ENCODE results near the gene NSUN5. TPM values are rescaled to one million over a fixed set of nuclear protein-coding genes. Genes with fewer than 3 reads are reported as not detected.
"Not testable (repeated sequence)": the region's sequence is repeated elsewhere in the genome, so short reads cannot be mapped to it uniquely, and the experiment has no call there.

Gene NSUN5
- total RNA-seq, 3 donors from 2014 or later: 18.9 to 26.7 (median 21.0) TPM

DNA sequence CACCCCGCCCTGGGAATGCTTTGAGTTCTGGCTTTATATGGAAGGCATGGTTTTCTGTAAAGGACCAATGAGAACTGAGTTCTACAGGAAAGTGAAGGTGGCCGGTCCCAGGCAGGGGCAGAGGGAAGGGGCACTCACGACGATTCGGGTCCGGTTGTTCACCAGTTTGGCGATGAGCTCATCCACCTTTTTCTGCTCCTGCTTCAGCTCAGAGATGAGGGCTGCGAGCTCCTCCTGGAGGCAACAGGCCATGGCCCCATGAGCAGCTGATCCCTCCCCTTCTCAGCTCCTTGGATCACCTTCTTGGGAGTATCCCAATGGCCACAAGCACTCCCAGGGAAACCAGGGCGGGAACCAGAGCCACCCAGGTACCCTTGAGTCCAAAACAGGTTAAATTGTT, 11.4 kb upstream of the NSUN5 start:
- H3K4me3 ChIP-seq; H3K9me3 ChIP-seq; intact Hi-C loops (cut with DNase I, micrococcal nuclease); DNase-seq; H3K4me1 ChIP-seq (ENCODE audit: low read depth); ATAC-seq; H3K36me3 ChIP-seq (ENCODE audit: low read depth): not testable (repeated sequence)

DNA sequence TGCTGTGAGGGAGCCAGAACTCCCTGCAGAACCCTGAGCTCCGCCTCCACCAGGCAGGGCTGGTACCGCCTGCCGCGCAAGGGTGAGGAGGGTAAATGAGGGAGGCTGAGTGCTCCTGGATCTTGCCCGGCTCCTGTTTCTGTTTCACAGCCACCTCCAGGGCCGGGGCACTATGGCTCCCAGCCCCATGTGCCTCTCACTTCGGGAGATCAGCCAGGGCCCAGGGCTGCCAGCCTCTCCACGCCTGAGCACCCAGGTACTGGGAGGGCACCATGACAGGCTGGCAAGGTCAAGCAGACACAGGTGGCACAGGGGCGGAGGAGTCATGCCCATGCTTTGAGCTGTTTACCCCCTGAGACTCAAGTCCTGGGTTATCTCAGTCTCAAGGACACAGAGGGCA, 10.9 kb upstream of the NSUN5 start:
- H3K9me3 ChIP-seq; H3K36me3 ChIP-seq (ENCODE audit: low read depth); H3K4me1 ChIP-seq (ENCODE audit: low read depth); H3K4me3 ChIP-seq; intact Hi-C loops (cut with DNase I, micrococcal nuclease); ATAC-seq; DNase-seq: not testable (repeated sequence)

DNA sequence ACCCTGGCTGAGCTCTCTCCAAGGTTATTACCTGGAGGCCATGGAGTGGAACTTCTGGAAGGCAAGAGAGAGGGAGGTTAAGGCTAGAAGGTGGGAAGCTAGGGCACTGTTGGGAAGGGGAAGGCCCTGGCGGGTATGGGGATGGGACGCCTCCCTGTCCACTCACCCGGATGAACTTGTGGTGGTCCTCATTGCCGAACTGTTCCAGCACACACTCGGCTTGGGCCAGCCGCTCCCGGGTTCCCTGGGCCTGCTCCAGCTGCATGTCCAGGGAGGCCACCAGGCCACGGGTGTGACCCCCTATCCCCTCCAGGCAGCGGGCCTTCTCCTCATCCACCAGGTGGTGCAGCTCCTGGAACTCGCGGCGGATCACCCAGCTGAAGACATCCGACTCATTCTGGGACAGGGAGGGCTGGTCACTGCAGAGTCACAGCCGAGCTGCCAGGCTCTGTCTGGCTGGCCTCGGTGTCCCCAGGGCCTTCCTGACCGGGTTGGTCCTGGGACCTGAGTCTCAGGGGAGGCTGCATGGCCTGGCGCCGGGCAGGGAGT, 10.1 kb upstream of the NSUN5 start:
- H3K4me3 ChIP-seq; DNase-seq; H3K36me3 ChIP-seq (ENCODE audit: low read depth); H3K9me3 ChIP-seq; H3K4me1 ChIP-seq (ENCODE audit: low read depth); intact Hi-C loops (cut with DNase I, micrococcal nuclease); ATAC-seq: not testable (repeated sequence)

DNA sequence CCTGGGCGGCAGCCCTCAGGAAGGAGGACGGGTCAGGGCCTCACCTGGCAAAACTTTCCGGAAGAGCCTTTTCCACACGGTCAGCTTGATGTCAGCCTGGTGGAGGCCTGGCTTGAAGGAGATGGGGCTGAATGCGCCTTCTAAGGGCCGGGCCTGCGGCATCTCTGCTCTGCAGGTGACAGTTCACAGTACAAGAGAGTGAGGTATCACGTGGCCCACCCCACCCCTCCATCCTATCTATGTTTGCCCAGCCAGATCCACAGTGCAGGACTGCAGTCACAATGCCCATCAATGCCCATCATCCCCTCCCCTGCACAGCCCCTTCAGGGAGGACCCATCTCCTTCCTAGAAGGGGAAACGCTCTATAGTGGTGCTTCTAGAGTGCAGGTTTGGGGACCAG, 7.9 kb upstream of the NSUN5 start:
- no peak for ATAC-seq
- Histone ChIP-seq H3K9me3 (no peaks in the 10 kb centered on the region), H3K36me3 (ENCODE audit: low read depth) (no peaks in the 10 kb centered on the region), H3K4me3 (no peak overlapping the region), H3K4me1 (ENCODE audit: low read depth) (no peaks in the 10 kb centered on the region)
- intact Hi-C loops (cut with DNase I, micrococcal nuclease): no loop called here
- TF ChIP-seq CTCF (IDR thresholded peaks at IDR 0.05): no peak
- DNase-seq: no peak

GRCh38 chr7:73314271-73314670, 5.6 kb upstream of the NSUN5 start:
- Histone ChIP-seq H3K4me1 (ENCODE audit: low read depth) (no peaks in the 10 kb centered on the region), H3K9me3 (no peaks in the 10 kb centered on the region), H3K36me3 (ENCODE audit: low read depth) (no peaks in the 10 kb centered on the region), H3K4me3 (no peak overlapping the region)
- no peak for ATAC-seq
- intact Hi-C loops (cut with DNase I, micrococcal nuclease): no loop called here
- DNase-seq: no peak
- no peak for TF ChIP-seq CTCF (IDR thresholded peaks at IDR 0.05)

DNA sequence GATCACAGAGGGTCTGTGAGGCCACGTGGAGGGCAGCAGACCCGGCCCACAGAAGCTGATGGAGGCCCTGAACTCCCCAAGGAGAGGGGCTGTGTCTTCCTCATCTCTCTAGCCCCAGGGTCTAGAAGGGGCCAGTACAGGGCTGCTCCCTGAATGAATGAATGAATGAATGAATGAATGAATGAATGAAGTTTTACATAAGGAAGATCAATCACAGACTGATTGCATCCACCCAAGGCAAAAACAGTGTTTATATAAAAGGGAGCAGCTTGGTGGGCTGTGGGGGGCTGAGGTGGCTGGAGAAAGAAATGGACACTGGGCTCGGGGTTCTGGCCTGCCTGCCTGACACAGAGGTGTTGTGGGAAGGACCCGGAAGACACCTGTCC, 4.9 kb upstream of the NSUN5 start:
- ATAC-seq: no peak
- Histone ChIP-seq H3K4me1 (ENCODE audit: low read depth) (no peaks in the 10 kb centered on the region), H3K4me3 (no peak overlapping the region), H3K9me3 (no peaks in the 10 kb centered on the region), H3K36me3 (ENCODE audit: low read depth) (no peaks in the 10 kb centered on the region)
- intact Hi-C loops (cut with DNase I, micrococcal nuclease): no loop called here
- no peak for DNase-seq
- TF ChIP-seq CTCF (IDR thresholded peaks at IDR 0.05): no peak

DNA sequence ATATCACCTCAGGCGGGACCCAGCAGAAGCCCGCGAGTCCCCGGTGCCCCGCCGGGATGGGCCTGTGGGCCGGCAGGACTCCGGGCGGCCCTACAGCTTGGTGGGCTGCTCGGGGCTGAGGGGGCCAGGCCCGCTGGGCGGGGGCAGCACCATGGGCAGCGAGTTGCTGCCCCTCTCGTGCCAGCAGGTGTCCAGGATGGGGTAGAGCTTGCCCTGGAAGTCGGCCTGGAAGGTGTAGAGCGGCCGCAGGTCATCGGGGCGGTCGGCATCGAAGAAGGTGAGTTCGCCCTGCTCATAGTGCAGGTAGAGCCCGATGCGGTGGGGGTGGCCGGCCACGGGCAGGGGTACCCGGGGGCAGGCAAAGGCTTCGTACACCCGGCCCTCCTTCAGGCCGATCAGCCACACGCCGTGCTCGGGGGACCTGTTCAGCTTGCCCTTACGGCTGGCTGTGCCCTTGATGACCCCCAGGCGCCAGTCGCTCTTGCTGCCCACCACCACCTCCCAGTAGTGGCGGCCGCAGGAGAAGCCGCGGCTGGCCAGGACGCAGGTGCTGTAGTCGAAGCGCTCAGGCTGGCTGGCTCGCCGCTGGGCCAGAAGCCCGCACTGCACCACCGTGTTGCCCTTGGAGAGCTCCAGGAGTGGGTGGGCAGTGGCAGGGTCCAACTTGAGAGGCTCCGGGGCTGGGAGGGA, 4.3 kb upstream of the NSUN5 start:
- H3K4me3 ChIP-seq: no peak overlapping the region
- no peaks in the 10 kb centered on the region for H3K36me3 ChIP-seq (ENCODE audit: low read depth)
- intact Hi-C loops (cut with DNase I, micrococcal nuclease): no loop called here
- peaks cover 3% of the 10 kb centered on the region for H3K4me1 ChIP-seq (ENCODE audit: low read depth)
- ATAC-seq: no peak
- no peaks in the 10 kb centered on the region for H3K9me3 ChIP-seq
- DNase-seq: no peak
- no peak for TF ChIP-seq CTCF (IDR thresholded peaks at IDR 0.05)

DNA sequence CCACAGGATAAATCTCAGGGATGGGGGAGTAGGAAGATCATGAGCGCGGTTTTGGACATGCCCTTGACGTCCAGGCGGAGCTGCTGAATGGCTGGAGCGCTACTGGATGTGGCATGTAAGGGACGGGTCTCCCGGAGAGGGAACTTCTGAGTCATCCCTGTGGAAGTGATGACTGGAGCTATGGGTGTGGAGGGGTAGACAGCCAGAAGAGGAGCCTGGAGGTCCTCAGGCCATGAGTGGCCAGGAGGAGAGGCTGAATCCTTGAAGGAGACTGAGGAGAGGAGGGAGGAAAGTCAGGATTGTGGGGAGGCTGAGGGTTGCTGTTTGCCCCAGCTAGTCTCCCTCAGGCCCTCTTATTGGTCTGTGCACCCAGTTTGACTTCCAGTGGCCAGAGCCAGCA, 2.8 kb upstream of the NSUN5 start:
- ATAC-seq; H3K9me3 ChIP-seq; H3K4me1 ChIP-seq (ENCODE audit: low read depth); DNase-seq; H3K4me3 ChIP-seq; intact Hi-C loops (cut with DNase I, micrococcal nuclease); H3K36me3 ChIP-seq (ENCODE audit: low read depth): not testable (repeated sequence)
